Activated CD4-positive, alpha-beta memory T cell treated with anti-CD3 and anti-CD28 coated beads for 36 hours (primary cell): ENCODE data around the gene TDRD7. TPM values are rescaled to one million over a fixed set of nuclear protein-coding genes. Genes with fewer than 3 reads are reported as not detected.

Experiments
- CTCF ChIA-PET: fragments of 350-600 bp; sonication (Branson Sonifier 250); formaldehyde crosslinking; loops from one replicate; lab custom pipeline; 2021; ENCODE audit warnings: antibody characterized with exemption, inconsistent platforms; lab: Charles Lee
- POLR2A ChIA-PET: fragments of 350-600 bp; sonication (Branson Sonifier 250); formaldehyde crosslinking; loops from one replicate; lab custom pipeline; 2021; ENCODE audit warnings: antibody characterized with exemption; lab: Charles Lee
- DNase-seq: peaks from one replicate; pipeline ENCODE4 v3.0.0-alpha.2; 2020
- H3K27ac Mint-ChIP-seq: one replicate; pipeline ENCODE4 v1.8.0; 2021; ENCODE audit warnings: mixed read lengths
- H3K27me3 Mint-ChIP-seq: one replicate; pipeline ENCODE4 v1.8.0; 2021; ENCODE audit warnings: mixed read lengths
- H3K36me3 Mint-ChIP-seq: one replicate; pipeline ENCODE4 v1.8.0; 2021; ENCODE audit warnings: mixed read lengths
- H3K4me1 Mint-ChIP-seq: one replicate; pipeline ENCODE4 v1.8.0; 2021; ENCODE audit warnings: low read depth, mixed read lengths
- H3K4me3 Mint-ChIP-seq: one replicate; pipeline ENCODE4 v1.8.0; 2021; ENCODE audit warnings: mild to moderate bottlenecking, mixed read lengths
- H3K9me3 Mint-ChIP-seq: one replicate; pipeline ENCODE4 v1.8.0; 2021; ENCODE audit warnings: mixed read lengths
- intact Hi-C: fragments of 100-400 bp; cut with micrococcal nuclease; formaldehyde crosslinking; loops from one replicate; pipeline ENCODE4 v1.15.1; 2023
- total RNA-seq, 2 experiments: library from RNA; stranded (reverse); gene quantifications; one replicate each; pipeline ENCODE4 v1.2.3, GENCODE V29; 2021

TDRD7 gene
- total RNA-seq, 2 experiments from 2014 or later: 12.3 to 12.5 TPM

DNA sequence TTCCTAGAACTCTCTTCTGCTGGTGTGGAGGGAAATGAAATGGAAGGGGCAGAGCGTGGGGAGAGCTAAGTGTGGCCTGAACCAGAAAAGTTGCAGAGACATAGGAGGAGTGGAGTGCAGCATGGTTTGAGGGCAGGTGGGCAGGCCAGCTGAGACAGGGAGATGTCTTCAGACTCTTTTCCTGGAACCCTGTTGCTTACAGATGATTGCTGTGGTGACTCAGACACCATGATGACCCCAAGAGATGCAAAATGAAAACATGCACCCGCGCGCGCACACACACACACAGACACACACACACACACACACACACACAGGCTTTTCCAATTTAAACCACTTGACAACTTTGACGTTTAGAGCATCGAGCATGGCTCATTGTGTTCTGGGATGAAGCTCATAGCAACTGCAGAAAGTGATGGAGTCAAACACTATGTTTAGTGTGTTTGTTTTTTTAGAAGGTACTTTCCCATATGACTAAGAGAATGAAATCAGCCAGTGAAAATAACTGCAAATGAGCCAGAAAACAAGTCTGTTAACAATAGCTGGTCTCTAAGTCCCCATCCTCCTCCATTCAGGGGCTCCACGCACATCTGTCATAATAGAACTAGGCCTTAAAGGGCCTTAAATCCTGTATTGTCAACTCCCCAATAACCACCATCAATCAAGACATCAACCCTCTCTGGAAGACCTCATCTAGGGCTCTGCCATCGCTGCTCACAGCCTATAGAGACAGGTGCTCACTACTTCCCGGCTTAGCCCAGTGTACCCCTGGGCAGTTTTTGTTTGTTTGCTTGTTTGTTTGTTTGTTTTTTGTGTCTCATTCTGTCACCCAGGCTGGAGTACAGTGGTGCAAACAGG lies 99.1 kb downstream of the TDRD7 start:
- no peak overlapping the region for H3K4me3 Mint-ChIP-seq
- peak; percentile 46 for DNase-seq
- ChIA-PET POLR2A (interaction anchor here (0.6 to 1.1 kb wide), 4 partner anchors 9 to 1594 kb away, joined by 3 read pairs; no protein-coding TSS in a partner anchor), CTCF (interaction anchor here (0.9 to 1.4 kb wide), 5 partner anchors 9 to 125 kb away, joined by 3 to 4 read pairs (median 3); no protein-coding TSS in a partner anchor)
- peak overlapping the region; percentile 16 for H3K27ac Mint-ChIP-seq
- H3K9me3 Mint-ChIP-seq: no peaks in the 10 kb centered on the region
- H3K36me3 Mint-ChIP-seq: no peaks in the 10 kb centered on the region
- peaks cover 14% of the 10 kb centered on the region for H3K4me1 Mint-ChIP-seq
- intact Hi-C loops: loop anchor here (1.0 kb wide), 1 partner anchor 114 kb away; no protein-coding TSS in a partner anchor
- H3K27me3 Mint-ChIP-seq: peaks cover 1% of the 10 kb centered on the region

GRCh38 chr9:97511655-97512427 lies 99.9 kb downstream of the TDRD7 start:
- Mint-ChIP-seq H3K27me3 (peaks cover 9% of the 10 kb centered on the region), H3K27ac (no peak overlapping the region), H3K36me3 (no peaks in the 10 kb centered on the region), H3K4me1 (peaks cover 14% of the 10 kb centered on the region), H3K9me3 (no peaks in the 10 kb centered on the region), H3K4me3 (no peak overlapping the region)
- CTCF ChIA-PET: interaction anchor here (1.4 kb wide), 1 partner anchor 9 kb away, joined by 3 read pairs; no protein-coding TSS in a partner anchor
- intact Hi-C loops: loop anchor here (1.0 kb wide), 1 partner anchor 115 kb away; no protein-coding TSS in a partner anchor
- POLR2A ChIA-PET: interaction anchor here (1.0 to 1.1 kb wide), 3 partner anchors 9 to 1593 kb away, joined by 3 read pairs; no protein-coding TSS in a partner anchor
- peak; percentile 29 for DNase-seq

DNA sequence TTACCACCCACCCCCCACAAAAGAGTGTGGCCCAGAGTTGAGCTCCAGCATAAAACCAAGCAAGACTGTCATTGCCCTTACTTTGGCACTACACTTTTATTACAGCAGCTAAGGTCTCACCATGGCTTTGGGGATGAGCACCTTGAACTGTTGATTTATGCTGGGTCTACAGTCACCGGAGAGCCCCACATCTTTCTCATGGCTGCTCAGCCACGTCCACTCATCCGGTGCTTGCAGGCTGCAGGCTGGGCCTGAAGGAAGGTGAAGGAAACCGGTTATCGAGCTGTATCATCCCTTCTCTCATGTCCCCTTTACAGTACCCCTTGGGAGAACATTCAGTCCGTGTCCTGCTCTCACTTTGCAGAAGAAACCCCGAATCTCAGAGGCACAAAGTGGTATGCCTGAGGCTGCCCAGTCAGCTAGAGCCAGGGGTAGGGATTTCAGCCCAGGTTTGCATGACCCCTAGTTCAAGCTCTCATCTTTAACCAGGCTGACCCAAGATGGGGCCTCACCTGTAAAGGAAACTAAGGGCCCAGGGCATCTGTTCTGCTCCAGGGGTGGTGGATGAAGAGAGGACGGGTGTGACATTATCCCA lies 101.2 kb downstream of the TDRD7 start:
- Mint-ChIP-seq H3K36me3 (no peaks in the 10 kb centered on the region), H3K27me3 (peaks cover 18% of the 10 kb centered on the region), H3K4me3 (no peak overlapping the region), H3K4me1 (peaks cover 14% of the 10 kb centered on the region), H3K27ac (no peak overlapping the region), H3K9me3 (no peaks in the 10 kb centered on the region)
- DNase-seq: no peak
- ChIA-PET POLR2A (no interaction called here), CTCF (no interaction called here)
- intact Hi-C loops: no loop called here

GRCh38 chr9:97514531-97514930 lies 102.6 kb downstream of the TDRD7 start:
- intact Hi-C loops: no loop called here
- H3K9me3 Mint-ChIP-seq: no peaks in the 10 kb centered on the region
- H3K4me3 Mint-ChIP-seq: no peak overlapping the region
- POLR2A ChIA-PET: no interaction called here
- no peaks in the 10 kb centered on the region for H3K36me3 Mint-ChIP-seq
- CTCF ChIA-PET: no interaction called here
- peaks cover 14% of the 10 kb centered on the region for H3K4me1 Mint-ChIP-seq
- H3K27me3 Mint-ChIP-seq: peaks cover 20% of the 10 kb centered on the region
- H3K27ac Mint-ChIP-seq: no peak overlapping the region
- DNase-seq: no peak

GRCh38 chr9:97515662-97516061 lies 103.8 kb downstream of the TDRD7 start:
- peaks cover 12% of the 10 kb centered on the region for H3K4me1 Mint-ChIP-seq
- no peaks in the 10 kb centered on the region for H3K9me3 Mint-ChIP-seq
- H3K27ac Mint-ChIP-seq: no peak overlapping the region
- no peaks in the 10 kb centered on the region for H3K36me3 Mint-ChIP-seq
- no peak overlapping the region for H3K4me3 Mint-ChIP-seq
- DNase-seq: no peak
- ChIA-PET POLR2A (no interaction called here), CTCF (no interaction called here)
- intact Hi-C loops: no loop called here
- H3K27me3 Mint-ChIP-seq: peaks cover 24% of the 10 kb centered on the region

DNA sequence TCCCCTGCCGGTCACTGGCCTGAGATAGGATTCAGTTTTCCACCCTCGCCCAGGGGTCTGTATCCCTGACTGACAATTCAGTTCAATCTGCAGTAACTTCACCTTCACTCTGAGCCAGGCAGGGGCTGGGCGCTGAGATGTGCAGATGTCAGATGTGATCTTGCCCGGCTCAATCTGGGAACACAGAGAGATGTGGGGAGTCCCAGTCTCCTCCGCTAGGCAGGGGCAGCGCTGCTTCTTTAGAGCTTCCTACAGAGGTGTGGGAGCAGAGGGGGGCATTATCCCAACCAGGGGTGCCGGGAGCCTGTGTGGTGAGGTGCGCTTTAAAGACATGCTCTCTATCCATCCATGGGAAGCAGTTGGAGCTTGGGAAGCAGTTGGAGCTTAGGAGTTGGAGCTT lies 104.2 kb downstream of the TDRD7 start:
- CTCF ChIA-PET: no interaction called here

GRCh38 chr9:97517331-97518089 lies 105.6 kb downstream of the TDRD7 start:
- H3K27me3 Mint-ChIP-seq: peaks cover 24% of the 10 kb centered on the region
- H3K27ac Mint-ChIP-seq: no peak overlapping the region
- no peak overlapping the region for H3K4me3 Mint-ChIP-seq
- intact Hi-C loops: no loop called here
- H3K4me1 Mint-ChIP-seq: no peaks in the 10 kb centered on the region
- DNase-seq: no peak
- no peaks in the 10 kb centered on the region for H3K36me3 Mint-ChIP-seq
- ChIA-PET CTCF (interaction anchor here (1.3 kb wide), 1 partner anchor 81 kb away, joined by 8 read pairs; no protein-coding TSS in a partner anchor), POLR2A (no interaction called here)
- H3K9me3 Mint-ChIP-seq: no peaks in the 10 kb centered on the region

More for the DNA sequence above, 104.2 kb downstream of the TDRD7 start:
- peaks cover 8% of the 10 kb centered on the region for H3K4me1 Mint-ChIP-seq
- H3K36me3 Mint-ChIP-seq: no peaks in the 10 kb centered on the region
- DNase-seq: no peak
- intact Hi-C loops: no loop called here
- H3K27ac Mint-ChIP-seq: no peak overlapping the region
- peaks cover 24% of the 10 kb centered on the region for H3K27me3 Mint-ChIP-seq
- no peaks in the 10 kb centered on the region for H3K9me3 Mint-ChIP-seq
- no peak overlapping the region for H3K4me3 Mint-ChIP-seq
- POLR2A ChIA-PET: no interaction called here

DNA sequence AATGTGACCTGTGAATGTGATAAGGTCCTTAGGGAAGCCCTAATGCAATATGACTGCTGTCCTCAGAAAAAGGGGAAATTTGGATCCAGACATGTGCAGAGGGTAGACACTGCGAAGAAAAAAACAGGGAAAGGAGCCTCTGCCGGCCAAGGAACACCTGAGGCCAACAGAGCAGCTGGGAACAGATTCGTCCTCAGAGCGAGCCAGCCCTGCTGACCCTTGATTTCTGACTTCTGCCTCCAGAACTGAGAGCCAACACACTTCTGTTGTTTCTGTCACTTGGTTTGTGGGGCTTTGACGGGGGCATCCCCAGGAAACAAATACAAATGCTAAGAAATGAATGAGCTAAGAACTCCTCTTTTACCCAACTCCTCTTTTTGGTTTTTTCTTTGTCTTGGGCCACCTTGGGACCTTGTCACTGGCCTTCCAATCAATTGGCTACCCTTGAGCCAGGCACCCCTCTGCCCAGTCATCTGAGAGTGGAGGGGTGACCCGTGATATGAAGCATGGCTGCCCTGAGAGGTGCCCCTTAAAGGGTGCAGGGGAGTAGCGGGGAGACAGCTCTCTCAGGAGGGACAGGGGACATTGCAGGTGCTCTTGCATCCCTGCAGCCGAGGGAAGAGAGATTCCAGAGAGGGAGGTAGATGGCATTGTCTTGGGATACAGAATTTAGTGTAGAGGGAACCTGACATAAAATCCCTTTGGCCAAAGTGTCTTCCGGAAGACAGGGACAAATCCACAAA lies 106.4 kb downstream of the TDRD7 start:
- no peak overlapping the region for H3K27ac Mint-ChIP-seq
- no peaks in the 10 kb centered on the region for H3K36me3 Mint-ChIP-seq
- intact Hi-C loops: no loop called here
- no peak for DNase-seq
- no peaks in the 10 kb centered on the region for H3K4me1 Mint-ChIP-seq
- H3K27me3 Mint-ChIP-seq: peaks cover 26% of the 10 kb centered on the region
- no peak overlapping the region for H3K4me3 Mint-ChIP-seq
- POLR2A ChIA-PET: no interaction called here
- CTCF ChIA-PET: interaction anchor here (1.3 kb wide), 1 partner anchor 80 kb away, joined by 8 read pairs; no protein-coding TSS in a partner anchor
- no peaks in the 10 kb centered on the region for H3K9me3 Mint-ChIP-seq

- intact Hi-C loops: no loop called here
- Mint-ChIP-seq H3K36me3 (no peaks in the 10 kb centered on the region), H3K27me3 (peaks cover 26% of the 10 kb centered on the region), H3K9me3 (no peaks in the 10 kb centered on the region), H3K4me1 (no peaks in the 10 kb centered on the region), H3K4me3 (no peak overlapping the region), H3K27ac (no peak overlapping the region)
- POLR2A ChIA-PET: no interaction called here
- CTCF ChIA-PET: no interaction called here
- DNase-seq: no peak
These were observed 107.0 kb downstream of the TDRD7 start for GRCh38 chr9:97518909-97519307.

DNA sequence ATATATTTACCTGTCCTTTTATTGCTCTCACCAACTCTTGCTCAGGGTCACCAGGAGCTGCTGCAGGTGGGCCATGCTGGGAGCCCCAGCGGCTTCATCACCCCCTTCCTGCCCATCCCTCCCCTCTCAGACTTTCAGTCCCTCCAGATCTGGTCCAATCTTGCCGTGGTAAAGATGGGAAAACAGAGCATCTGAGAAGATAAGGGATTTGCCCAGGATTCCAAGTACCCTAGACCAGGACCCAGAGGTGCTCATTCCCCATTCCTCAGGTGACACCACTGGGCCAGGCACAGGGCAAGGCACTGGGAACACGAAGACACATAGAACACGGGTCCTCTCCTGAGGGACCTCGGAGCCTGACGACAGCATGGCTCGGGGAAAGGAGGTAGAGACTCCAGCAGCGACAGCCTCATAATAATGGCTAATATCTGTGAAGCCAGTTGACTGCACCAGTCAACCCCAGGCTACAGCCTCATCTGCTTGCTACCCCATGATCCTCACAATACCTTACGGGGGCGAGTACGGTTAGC lies 107.6 kb downstream of the TDRD7 start:
- no peak for DNase-seq
- POLR2A ChIA-PET: no interaction called here

More for the DNA sequence above, 107.6 kb downstream of the TDRD7 start:
- Mint-ChIP-seq H3K4me3 (no peak overlapping the region), H3K27me3 (peaks cover 26% of the 10 kb centered on the region), H3K36me3 (no peaks in the 10 kb centered on the region), H3K27ac (no peak overlapping the region), H3K4me1 (no peaks in the 10 kb centered on the region), H3K9me3 (no peaks in the 10 kb centered on the region)
- intact Hi-C loops: no loop called here
- CTCF ChIA-PET: no interaction called here
